H1 (cell line): ENCODE measurements around the gene KLHDC1. TPM values are rescaled to one million over a fixed set of nuclear protein-coding genes. Genes with fewer than 3 reads are reported as not detected.
A peak's percentile ranks its signal among the peaks of the same experiment; 100 is the strongest.
"Not testable (repeated sequence)": the region's sequence is repeated elsewhere in the genome, so short reads cannot be mapped to it uniquely, and the experiment has no call there.

Experiments
- CTCF ChIA-PET: fragments of 300-600 bp; sonication (Branson Sonifier 250); formaldehyde crosslinking; loops from one replicate; lab custom pipeline; 2021; ENCODE audit not compliant: partially characterized antibody; lab: Charles Lee
- POLR2A ChIA-PET: fragments of 300-600 bp; sonication (Branson Sonifier 250); formaldehyde crosslinking; loops from one replicate; lab custom pipeline; 2021; ENCODE audit warnings: inconsistent platforms; ENCODE audit not compliant: partially characterized antibody; lab: Charles Lee
- DNase-seq, 2 experiments: peaks; one replicate each; pipeline versions ENCODE4 v3.0.0 to v3.0.0-alpha.2; 2010 to 2022; ENCODE audit warnings: low spot score in 2 of 2, low read depth in 1 of 2, mixed read lengths in 1 of 2
- FAIRE-seq: peaks from 2 replicates; lab custom pipeline; 2011; peaks lifted over from hg19 to GRCh38; lab: Jason Lieb, UNC
- H2AFZ ChIP-seq: 2 replicates; pipeline ENCODE4 v1.8.1; 2012; ENCODE audit warnings: low read length, inconsistent platforms
- H2AK5ac ChIP-seq: 2 replicates; pipeline ENCODE4 v1.6.1; 2013; ENCODE audit warnings: low read depth, low read length
- H2BK120ac ChIP-seq: replicated peaks from 2 replicates; pipeline ENCODE3; 2013; ENCODE audit warnings: low read depth, low read length, inconsistent platforms
- H2BK12ac ChIP-seq: 2 replicates; pipeline ENCODE4 v1.6.1; 2013; ENCODE audit warnings: low read depth, low read length
- H2BK15ac ChIP-seq: 2 replicates; pipeline ENCODE4 v1.6.1; 2013; ENCODE audit warnings: low read length
- H2BK20ac ChIP-seq: 2 replicates; pipeline ENCODE4 v1.6.1; 2013; ENCODE audit warnings: low read length
- H2BK5ac ChIP-seq: 2 replicates; pipeline ENCODE4 v1.6.1; 2013; ENCODE audit warnings: low read depth, low read length
- H3K14ac ChIP-seq: 2 replicates; pipeline ENCODE4 v1.6.1; 2013; ENCODE audit warnings: inconsistent platforms; ENCODE audit not compliant: insufficient read length
- H3K18ac ChIP-seq: 2 replicates; pipeline ENCODE4 v1.6.1; 2013; ENCODE audit warnings: low read length; ENCODE audit errors: extremely low read depth
- H3K23ac ChIP-seq: 2 replicates; pipeline ENCODE4 v1.6.1; 2013; ENCODE audit warnings: inconsistent platforms; ENCODE audit not compliant: insufficient read length
- H3K23me2 ChIP-seq: 2 replicates; pipeline ENCODE4 v1.6.1; 2013; ENCODE audit warnings: low read depth, low read length
- H3K27ac ChIP-seq: 2 replicates; pipeline ENCODE4 v1.6.1; 2011; ENCODE audit warnings: low read depth, low read length, inconsistent platforms
- H3K27me3 ChIP-seq, 4 experiments: replicated peaks in 1 of 4; 1 replicate in 1 of 4; 2 replicates in 3 of 4; pipeline versions ENCODE4 v1.6.1 to v1.8.1; 2011 to 2013; ENCODE audit warnings: low read length in 3 of 4, mild to moderate bottlenecking in 3 of 4, inconsistent platforms in 2 of 4, mixed read lengths in 2 of 4, moderate library complexity in 1 of 4; ENCODE audit not compliant: control insufficient read depth in 3 of 4, insufficient read depth in 3 of 4; ENCODE audit errors: extremely low read depth in 1 of 4
- H3K36me3 ChIP-seq, 4 experiments: 2 replicates each; pipeline versions ENCODE4 v1.6.1 to v1.8.1; 2011 to 2013; ENCODE audit warnings: mild to moderate bottlenecking in 4 of 4, low read length in 3 of 4, moderate library complexity in 2 of 4, control low read depth in 1 of 4, inconsistent platforms in 1 of 4; ENCODE audit not compliant: insufficient read depth in 4 of 4, control insufficient read depth in 2 of 4
- H3K4ac ChIP-seq: replicated peaks from 2 replicates; pipeline ENCODE3; 2013; ENCODE audit warnings: low read length, low read depth, mixed read lengths, inconsistent platforms; ENCODE audit not compliant: insufficient read length
- H3K4me1 ChIP-seq, 4 experiments: replicated peaks in 1 of 4; 1 replicate in 1 of 4; 2 replicates in 3 of 4; pipeline versions ENCODE4 v1.6.1 to v1.8.1; 2011 to 2013; ENCODE audit warnings: low read length in 3 of 4, inconsistent platforms in 2 of 4, mixed read lengths in 1 of 4; ENCODE audit not compliant: insufficient read depth in 4 of 4, control insufficient read depth in 3 of 4
- H3K4me2 ChIP-seq, 2 experiments: 2 replicates each; pipeline versions ENCODE4 v1.6.1 to v1.8.1; 2011 to 2013; ENCODE audit warnings: low read depth in 2 of 2, low read length in 2 of 2, control low read depth in 1 of 2, inconsistent platforms in 1 of 2, mild to moderate bottlenecking in 1 of 2; ENCODE audit not compliant: insufficient read depth in 1 of 2
- H3K4me3 ChIP-seq, 4 experiments: fragments of 200-600, 300-600 bp in 1 of 4; sonication (generic), shearing (Covaris generic), sonication (Bioruptor Twin) in 1 of 4; 2 replicates each; pipeline versions ENCODE4 v1.5.1 to v1.8.1; 2011 to 2016; ENCODE audit warnings: low read length in 4 of 4, low read depth in 3 of 4, control low read depth in 2 of 4, inconsistent platforms in 2 of 4, mild to moderate bottlenecking in 2 of 4, mixed read lengths in 1 of 4, moderate library complexity in 1 of 4; ENCODE audit not compliant: insufficient read depth in 2 of 4; ENCODE audit errors: extremely low read depth in 1 of 4
- H3K56ac ChIP-seq: replicated peaks from 2 replicates; pipeline ENCODE3; 2013; ENCODE audit warnings: low read depth, mild to moderate bottlenecking, mixed read lengths, low read length, inconsistent platforms; ENCODE audit not compliant: insufficient read length
- H3K79me1 ChIP-seq: 2 replicates; pipeline ENCODE4 v1.6.1; 2013; ENCODE audit warnings: low read depth, low read length, control low read depth
- H3K79me2 ChIP-seq, 2 experiments: 2 replicates each; pipeline versions ENCODE4 v1.6.1 to v1.8.1; 2012 to 2013; ENCODE audit warnings: low read length in 2 of 2, mild to moderate bottlenecking in 2 of 2, inconsistent platforms in 1 of 2; ENCODE audit not compliant: insufficient read depth in 2 of 2, control insufficient read depth in 1 of 2
- H3K9ac ChIP-seq, 4 experiments: replicated peaks in 1 of 4; 1 replicate in 1 of 4; 2 replicates in 3 of 4; pipeline versions ENCODE4 v1.6.1 to v1.8.1; 2011 to 2013; ENCODE audit warnings: low read depth in 3 of 4, low read length in 3 of 4, control low read depth in 2 of 4, mild to moderate bottlenecking in 2 of 4, moderate library complexity in 2 of 4, inconsistent platforms in 1 of 4; ENCODE audit errors: extremely low read depth in 1 of 4
- H3K9me3 ChIP-seq, 2 experiments: 2 replicates each; pipeline versions ENCODE4 v1.6.1 to v1.8.1; 2012 to 2013; ENCODE audit warnings: mild to moderate bottlenecking in 2 of 2, moderate library complexity in 2 of 2, control low read depth in 1 of 2, inconsistent platforms in 1 of 2, low read depth in 1 of 2, low read length in 1 of 2, mixed read lengths in 1 of 2; ENCODE audit not compliant: insufficient read depth in 2 of 2
- H4K20me1 ChIP-seq, 2 experiments: replicated peaks in 1 of 2; 2 replicates each; pipeline versions ENCODE3 to v1.8.1; 2011 to 2013; ENCODE audit warnings: inconsistent platforms in 2 of 2, low read length in 2 of 2, mild to moderate bottlenecking in 1 of 2; ENCODE audit not compliant: insufficient read depth in 2 of 2, control insufficient read depth in 1 of 2
- H4K5ac ChIP-seq: 2 replicates; pipeline ENCODE4 v1.6.1; 2013; ENCODE audit warnings: low read length, low read depth, mixed read lengths, inconsistent platforms; ENCODE audit not compliant: insufficient read length
- H4K8ac ChIP-seq: 2 replicates; pipeline ENCODE4 v1.8.0; 2013; ENCODE audit warnings: mild to moderate bottlenecking, moderate library complexity, low read length, inconsistent platforms; ENCODE audit not compliant: insufficient read depth; ENCODE audit errors: extremely low read depth
- H4K91ac ChIP-seq: replicated peaks from 2 replicates; pipeline ENCODE3; 2013; ENCODE audit warnings: low read length, mixed read lengths, inconsistent platforms; ENCODE audit not compliant: insufficient read length
- WGBS, 2 experiments: shearing (Covaris generic) in 1 of 2; methylation state at CpG; one replicate each; pipeline versions ENCODE4 v1.1.6 to v1.1.7; 2013 to 2015; ENCODE audit warnings: low lambda C conversion rate in 2 of 2, mixed read lengths in 2 of 2, inconsistent platforms in 1 of 2, low coverage in 1 of 2, missing lambda C conversion rate in 1 of 2; ENCODE audit not compliant: insufficient replicate concordance in 2 of 2, insufficient coverage in 1 of 2, insufficient read length in 1 of 2; ENCODE audit errors: extremely low coverage in 1 of 2, missing lambda C conversion rate in 1 of 2; 5-methylcytosine and 5-hydroxymethylcytosine counted together
- polyA plus RNA-seq, 7 experiments: library from polyadenylated mRNA; depleted of rRNA in 3 of 7; stranded (reverse) in 5 of 7; unstranded in 2 of 7; fragments of >200 nt in 5 of 7; fragments of 200-250 nt in 2 of 7; gene quantifications; 1 replicate in 5 of 7; 2 replicates in 1 of 7; 4 replicates in 1 of 7; pipeline versions ENCODE4 v1.2.1 to v1.2.3, GENCODE V29; 2011 to 2013; ENCODE audit warnings: missing spikeins in 2 of 7, mixed read lengths in 2 of 7
- total RNA-seq: library from RNA; stranded (reverse); fragmentation: NEBNext Ultra II Directional; extraction: Animal tissue kit (Norgen Biotek cat#: 25700); gene quantifications from 2 replicates; pipeline ENCODE4 v1.2.1, GENCODE V29; 2021

KLHDC1 gene
- total and polyA plus RNA-seq, 2 of the 8 experiments (the other 6 are each of a cell fraction or from before 2014, with no cell fraction given), result 0.08 TPM; not detected in 1

GRCh38 chr14:49693735-49694124, 810 bp downstream of the KLHDC1 start:
- H4K20me1 ChIP-seq, H3K27ac ChIP-seq, H2BK5ac ChIP-seq, H3K36me3 ChIP-seq, H3K18ac ChIP-seq, H3K4ac ChIP-seq, H2BK20ac ChIP-seq, H4K8ac ChIP-seq, H3K23me2 ChIP-seq, H3K9ac ChIP-seq, H4K91ac ChIP-seq, H2BK120ac ChIP-seq, H3K9me3 ChIP-seq, H2AK5ac ChIP-seq, H3K79me2 ChIP-seq, H2AFZ ChIP-seq, H2BK15ac ChIP-seq, H3K4me1 ChIP-seq, H3K23ac ChIP-seq, H2BK12ac ChIP-seq, DNase-seq, H3K56ac ChIP-seq, CTCF ChIA-PET, H3K14ac ChIP-seq, H3K79me1 ChIP-seq, H4K5ac ChIP-seq, FAIRE-seq: not testable (repeated sequence)
- WGBS, 2 experiments, result 35% methylated on average over 11 of the region's 13 CpGs; no CpG with 5 or more reads in 1 of the 2 experiments
- Histone ChIP-seq H3K4me3 (peak overlapping the region; percentile 58 to 89 (median 76)), H3K4me2 (peak overlapping the region; percentile 83 to 96), H3K27me3 (peaks cover 0 to 13% (median 7%) of the 10 kb centered on the region in 4 experiments)
- POLR2A ChIA-PET, result interaction anchor here (1.2 to 3.1 kb wide), 3 partner anchors 12 to 75 kb away, joined by 3 to 30 read pairs (median 11); partner anchors contain the start of genes DNAAF2 and KLHDC2
